Transverse colon (tissue), 3 donors: Measurements from ENCODE around the gene RIMBP3C.

ENCODE experiments used
- POLR2A ChIP-seq: fragments of 450-650 bp; IDR thresholded peaks from one replicate; pipeline ENCODE4 v1.6.1; 2016; ENCODE audit warnings: antibody characterized with exemption, mild to moderate bottlenecking, moderate library complexity
- POLR2AphosphoS5 ChIP-seq, 3 donors: sonication (generic); formaldehyde crosslinking; IDR thresholded peaks; one replicate each; pipeline ENCODE4 v1.6.1; 2016; ENCODE audit warnings: antibody characterized with exemption in 3 of 3

- no peak for TF ChIP-seq POLR2A
- no peak for TF ChIP-seq POLR2AphosphoS5 (IDR thresholded peaks at IDR 0.05)
Measured at GRCh38 chr22:21591695-21592094, 40.4 kb upstream of the RIMBP3C start.
